Activated gamma-delta T cell (primary cell): ENCODE results near the gene XRCC6.
A peak's percentile ranks its signal among the peaks of the same experiment; 100 is the strongest.
"Not testable (repeated sequence)": the region's sequence is repeated elsewhere in the genome, so short reads cannot be mapped to it uniquely, and the experiment has no call there.

Experiments used
- DNase-seq: peaks from one replicate; lab custom pipeline; 2025; lab: John Stamatoyannopoulos, UW
- total RNA-seq, 2 donors: gene quantifications; one replicate each; lab custom pipeline; 2026; lab: John Stamatoyannopoulos, UW

The XRCC6 gene
- total RNA-seq, result 293 to 296 reads per million in 2 donors

GRCh38 chr22:41621099-41621910, at the start of gene XRCC6:
XRCC6 (plus strand) TSS chr22:41621295; CDS start chr22:41622005, 710 bp downstream.
- DNase-seq, result peak; percentile 94

DNA sequence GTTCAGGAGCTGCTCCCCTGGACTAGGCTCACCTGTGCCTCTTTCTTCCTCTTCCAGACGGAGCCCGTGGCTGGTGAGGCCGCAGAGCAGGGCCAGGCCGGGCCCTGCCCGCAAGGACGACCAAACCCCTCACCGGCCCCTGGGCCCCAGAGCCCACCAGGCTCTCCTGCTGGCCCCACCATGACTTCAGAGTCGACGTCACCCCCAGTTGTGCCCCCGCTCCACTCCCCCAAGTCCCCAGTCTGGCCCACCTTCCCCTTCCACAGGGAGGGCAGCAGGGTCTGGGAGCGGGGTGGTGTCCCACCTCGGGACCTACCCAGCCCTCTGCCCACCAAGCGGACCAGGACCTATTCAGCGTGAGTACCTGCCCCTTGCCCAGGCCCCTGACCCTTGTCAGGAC, 49.3 kb upstream of the XRCC6 start:
- DNase-seq, result no peak

- DNase-seq, result not testable (repeated sequence)
These were observed 48.8 kb upstream of the XRCC6 start for GRCh38 chr22:41572305-41572704.

- DNase-seq, result no peak
These were observed 47.4 kb upstream of the XRCC6 start for GRCh38 chr22:41573677-41574076.

DNA sequence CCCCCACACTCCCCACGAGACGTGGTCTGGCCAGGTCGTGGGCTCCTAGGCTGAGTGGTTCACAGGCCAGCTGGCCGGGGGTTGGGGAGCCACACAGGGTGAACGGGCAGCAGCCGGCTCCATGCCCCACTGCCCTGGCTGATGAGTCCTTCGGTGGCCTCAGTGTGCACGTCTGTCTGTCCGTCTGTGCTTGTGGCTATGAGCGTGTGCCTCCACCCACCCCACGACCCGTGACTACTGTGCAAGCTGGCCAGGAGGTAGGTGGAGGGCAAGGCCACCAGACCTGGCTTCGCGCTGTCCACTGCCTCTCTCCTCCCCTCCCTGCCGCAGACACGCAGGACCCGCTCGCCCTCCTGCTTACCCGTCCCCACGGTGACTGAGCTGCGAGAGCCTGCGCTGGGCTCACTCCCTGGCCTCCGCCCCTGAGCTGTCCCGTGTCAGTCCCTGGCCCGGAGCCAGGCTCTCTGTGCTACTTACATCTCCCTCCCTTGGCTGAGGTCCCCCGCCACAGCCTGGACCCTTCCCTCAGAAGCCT, 46.2 kb upstream of the XRCC6 start:
- no peak for DNase-seq

- no peak for DNase-seq
These were observed 45.6 kb upstream of the XRCC6 start for GRCh38 chr22:41575533-41575932.

DNA sequence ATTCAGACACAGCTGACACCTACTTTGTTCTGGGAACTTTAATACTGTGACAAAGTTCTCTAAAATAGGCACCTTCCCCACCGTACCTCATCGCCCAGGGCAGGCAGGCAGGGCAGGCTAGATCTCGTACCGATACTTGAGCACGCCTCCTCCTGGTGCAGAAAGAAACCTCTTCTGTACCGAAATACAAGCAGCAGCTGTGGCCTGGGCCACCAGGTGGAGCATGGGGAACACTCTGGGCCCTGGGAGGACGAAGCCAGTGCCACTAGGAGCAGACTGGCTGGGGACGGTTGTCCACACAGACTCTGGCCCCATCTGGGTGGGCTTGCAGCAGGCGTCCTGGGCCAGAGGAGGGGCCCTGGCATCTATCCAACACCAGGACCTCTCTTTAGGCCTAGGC, 44.2 kb upstream of the XRCC6 start:
- no peak for DNase-seq

DNA sequence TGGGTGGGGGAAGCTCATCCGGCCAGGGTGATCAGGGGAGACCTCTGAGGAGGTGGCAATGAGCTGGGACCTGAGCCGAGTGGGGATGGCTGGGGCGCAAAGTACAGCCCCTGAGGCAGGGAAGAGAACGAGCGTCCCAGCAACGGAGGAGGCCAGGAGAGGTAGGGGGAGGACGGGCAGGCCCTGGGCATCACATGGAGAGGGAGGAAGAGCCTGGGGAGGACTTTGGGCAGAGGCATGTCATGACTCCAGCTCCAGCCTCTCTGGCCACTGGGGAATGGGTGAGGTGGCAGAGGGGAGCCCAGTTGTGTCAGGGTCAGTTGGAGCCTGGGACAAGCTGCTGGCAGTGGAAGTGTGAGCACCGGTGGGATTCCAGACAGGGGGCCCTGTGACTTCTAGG, 43.0 kb upstream of the XRCC6 start:
- DNase-seq, result no peak

GRCh38 chr22:41578818-41579217, 42.3 kb upstream of the XRCC6 start:
- no peak for DNase-seq

- DNase-seq, result no peak
These were observed 41.6 kb upstream of the XRCC6 start for GRCh38 chr22:41579297-41579996.

- no peak for DNase-seq
These were observed 41.1 kb upstream of the XRCC6 start for GRCh38 chr22:41579997-41580355.

DNA sequence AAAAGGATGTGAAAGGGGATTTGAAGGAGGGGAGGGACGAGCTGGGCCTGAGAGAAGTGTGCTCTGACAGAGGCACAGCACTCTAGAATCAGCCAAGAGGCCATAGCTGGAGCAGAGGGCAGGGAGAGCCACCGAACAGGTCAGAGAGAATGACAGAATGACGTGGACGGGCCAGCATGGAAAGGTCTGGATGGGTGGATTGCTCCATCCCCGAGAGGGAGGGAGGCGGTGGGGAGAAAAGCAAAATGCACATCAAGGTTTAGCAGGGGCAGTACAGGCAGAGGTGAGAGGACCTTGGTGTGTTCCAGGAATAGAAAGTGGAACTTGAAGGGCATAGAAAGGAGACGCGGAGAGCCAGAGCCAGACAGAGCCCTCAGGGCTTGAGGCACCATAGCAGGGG, 38.4 kb upstream of the XRCC6 start:
- DNase-seq, result no peak

GRCh38 chr22:41584881-41585280, 36.2 kb upstream of the XRCC6 start:
- DNase-seq, result no peak

DNA sequence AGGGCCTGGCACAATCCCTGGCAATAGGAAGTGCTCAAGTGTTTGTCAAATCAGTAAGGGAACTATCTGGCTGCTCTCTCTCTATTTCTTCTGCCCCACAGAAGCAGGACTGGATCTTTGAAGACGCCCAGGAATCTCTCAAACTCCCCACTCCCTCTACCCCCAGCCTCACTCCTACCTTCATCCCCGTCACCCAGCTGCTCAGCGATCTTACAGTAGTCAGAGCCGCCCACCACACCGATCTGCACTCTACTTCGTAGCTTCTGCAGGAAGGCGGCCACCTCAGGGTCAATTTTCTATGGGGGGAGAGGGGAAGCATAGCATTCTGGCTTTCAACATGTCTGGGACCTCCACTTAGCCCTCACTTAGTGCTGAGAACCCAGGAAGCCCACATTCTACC, 35.2 kb upstream of the XRCC6 start:
- DNase-seq, result no peak

- DNase-seq, result no peak
These were observed 33.8 kb upstream of the XRCC6 start for GRCh38 chr22:41587347-41587723.

DNA sequence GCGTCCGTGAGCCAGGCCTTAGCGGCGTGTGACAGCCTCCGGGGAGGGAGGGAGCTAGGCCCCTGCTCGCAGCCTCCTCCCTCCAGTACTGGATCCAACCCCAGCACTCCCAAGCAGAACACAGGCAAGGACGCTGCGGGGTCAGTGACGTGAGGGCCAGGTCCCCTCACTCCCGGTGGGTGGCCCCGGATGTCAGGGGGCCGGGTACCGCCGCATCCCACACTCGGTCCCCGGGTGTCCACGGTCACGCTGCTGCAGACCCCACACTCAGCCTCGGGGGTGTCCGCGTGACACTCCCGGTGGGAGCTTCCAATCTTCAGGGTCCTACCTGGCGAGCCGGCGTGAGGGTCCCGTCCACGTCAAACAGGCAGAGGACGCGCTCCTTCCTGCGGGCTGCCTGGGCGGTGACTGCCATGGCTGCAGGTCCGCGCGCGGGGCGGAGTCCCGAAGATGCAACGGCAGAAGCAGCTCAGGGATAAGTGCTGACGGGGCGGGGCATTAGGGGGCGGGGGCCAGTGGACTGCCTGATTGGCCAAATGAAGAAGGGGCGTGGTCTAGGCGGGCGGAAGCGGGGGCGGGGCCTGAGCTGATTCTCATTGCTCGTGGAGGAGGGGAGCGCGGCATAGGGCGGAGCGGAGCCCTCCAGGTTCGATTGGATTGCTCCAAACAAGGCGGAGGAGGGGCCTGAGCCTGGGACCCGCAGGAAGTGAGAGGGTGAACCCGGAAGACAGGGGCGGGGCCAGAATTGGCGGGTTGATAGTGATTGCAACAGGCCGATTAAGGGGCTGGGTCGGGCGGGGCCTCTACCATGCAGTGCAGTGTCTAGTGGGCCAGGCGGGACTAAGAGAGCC, 31.5 kb upstream of the XRCC6 start, which contains the start of gene PMM1:
Gene PMM1, minus strand, starts transcription at position 450 of the 851 bp plus-strand sequence. Its CDS starts 35 bp downstream, at position 415.
- peak; percentile 99 for DNase-seq

DNA sequence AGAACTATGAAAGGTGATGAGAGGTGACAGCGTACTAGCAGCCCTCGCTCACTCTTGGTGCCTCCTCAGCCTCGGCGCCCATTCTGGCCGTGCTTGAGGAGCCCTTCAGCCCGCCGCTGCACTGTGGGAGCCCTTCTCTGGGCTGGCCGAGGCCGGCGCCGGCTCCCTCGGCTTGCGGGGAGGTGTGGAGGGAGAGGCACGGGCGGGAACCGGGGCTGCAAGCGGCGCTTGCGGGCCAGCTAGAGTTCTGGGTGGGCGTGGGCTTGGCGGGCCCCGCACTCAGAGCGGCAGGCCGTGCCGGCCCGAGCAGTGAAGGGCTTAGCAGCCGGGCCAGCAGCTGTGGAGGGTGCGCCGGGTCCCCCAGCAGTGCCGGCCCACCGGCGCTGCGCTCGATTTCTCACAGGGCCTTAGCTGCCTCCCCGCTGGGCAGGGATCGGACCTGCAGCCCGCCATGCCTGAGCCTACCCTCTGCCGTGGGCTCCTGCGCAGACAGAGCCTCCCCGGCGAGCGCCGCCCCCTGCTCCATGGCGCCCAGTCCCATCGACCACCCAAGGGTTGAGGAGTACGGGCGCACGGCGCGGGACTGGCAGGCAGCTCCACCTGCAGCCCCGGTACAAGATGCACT, 27.6 kb upstream of the XRCC6 start:
- DNase-seq, result not testable (repeated sequence)

- no peak for DNase-seq
These were observed 25.4 kb upstream of the XRCC6 start for GRCh38 chr22:41595703-41596102.

- no peak for DNase-seq
These were observed 24.1 kb upstream of the XRCC6 start for GRCh38 chr22:41596776-41597634.

- DNase-seq, result no peak
These were observed 23.5 kb upstream of the XRCC6 start for GRCh38 chr22:41597635-41597953.

- DNase-seq, result no peak
These were observed 23.0 kb upstream of the XRCC6 start for GRCh38 chr22:41598081-41598480.
